ENCODE measurements around the gene MAPK1.
"Not testable (repeated sequence)": the region's sequence is repeated elsewhere in the genome, so short reads cannot be mapped to it uniquely, and the experiment has no call there.

Gene MAPK1

DNA sequence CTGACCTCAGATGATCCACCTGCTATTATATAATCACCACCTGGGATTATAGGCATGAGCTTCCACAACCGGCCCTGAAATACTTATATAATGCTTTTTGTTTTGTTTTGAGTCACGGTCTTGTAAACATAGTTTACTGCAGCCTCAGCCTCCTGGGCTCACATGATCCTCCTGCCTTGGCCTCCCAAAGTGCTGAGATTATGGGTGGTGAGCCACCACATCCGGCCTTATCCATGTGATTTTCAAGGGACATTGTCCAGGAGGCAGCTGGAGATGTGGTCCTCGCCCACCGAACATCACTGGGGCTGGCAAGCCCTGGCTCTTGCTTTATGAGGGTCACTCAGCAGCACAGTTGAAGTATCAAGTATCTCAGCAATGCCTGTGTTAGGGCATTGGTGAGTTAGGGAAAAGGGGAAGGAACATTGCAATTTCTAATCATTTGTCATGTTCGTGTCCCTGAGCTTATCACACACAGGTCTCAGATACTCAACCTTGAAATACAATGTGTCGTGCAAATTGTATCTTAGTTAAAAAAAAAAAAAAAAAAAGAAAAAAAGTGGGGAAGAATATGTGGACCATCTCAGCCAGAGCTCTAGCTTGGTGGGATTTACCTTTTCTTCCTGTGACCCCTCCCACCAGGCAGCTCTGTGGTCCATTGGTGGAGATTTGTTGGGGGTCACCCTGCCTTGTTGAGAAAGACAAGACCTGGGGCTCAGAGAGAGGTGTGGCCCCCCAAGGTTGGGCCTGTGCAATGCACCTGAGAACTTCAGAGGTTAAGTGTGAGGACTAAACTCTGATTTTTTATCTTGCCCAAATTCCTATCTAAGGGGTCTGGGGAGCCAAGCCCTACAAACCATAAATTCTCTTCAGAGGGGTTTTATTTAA lies 40.4 kb upstream of the MAPK1 start:
- H3K4me3 ChIP-seq (ENCODE audit: low read depth, low read length) = no peak overlapping the region
- DNase-seq (ENCODE audit: low read depth, low spot score) = no peak
- TF ChIP-seq, protein P1, sequence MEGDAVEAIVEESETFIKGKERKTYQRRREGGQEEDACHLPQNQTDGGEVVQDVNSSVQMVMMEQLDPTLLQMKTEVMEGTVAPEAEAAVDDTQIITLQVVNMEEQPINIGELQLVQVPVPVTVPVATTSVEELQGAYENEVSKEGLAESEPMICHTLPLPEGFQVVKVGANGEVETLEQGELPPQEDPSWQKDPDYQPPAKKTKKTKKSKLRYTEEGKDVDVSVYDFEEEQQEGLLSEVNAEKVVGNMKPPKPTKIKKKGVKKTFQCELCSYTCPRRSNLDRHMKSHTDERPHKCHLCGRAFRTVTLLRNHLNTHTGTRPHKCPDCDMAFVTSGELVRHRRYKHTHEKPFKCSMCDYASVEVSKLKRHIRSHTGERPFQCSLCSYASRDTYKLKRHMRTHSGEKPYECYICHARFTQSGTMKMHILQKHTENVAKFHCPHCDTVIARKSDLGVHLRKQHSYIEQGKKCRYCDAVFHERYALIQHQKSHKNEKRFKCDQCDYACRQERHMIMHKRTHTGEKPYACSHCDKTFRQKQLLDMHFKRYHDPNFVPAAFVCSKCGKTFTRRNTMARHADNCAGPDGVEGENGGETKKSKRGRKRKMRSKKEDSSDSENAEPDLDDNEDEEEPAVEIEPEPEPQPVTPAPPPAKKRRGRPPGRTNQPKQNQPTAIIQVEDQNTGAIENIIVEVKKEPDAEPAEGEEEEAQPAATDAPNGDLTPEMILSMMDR (IDR thresholded peaks at IDR 0.05; ENCODE audit: insufficient read depth, low read length, missing control alignments) = no peak
- ChIA-PET POLR2A (no interaction called here), CTCF (interaction anchor here (0.9 kb wide), 1 partner anchor 9 kb away, joined by 4 read pairs; no protein-coding TSS in a partner anchor)

DNA sequence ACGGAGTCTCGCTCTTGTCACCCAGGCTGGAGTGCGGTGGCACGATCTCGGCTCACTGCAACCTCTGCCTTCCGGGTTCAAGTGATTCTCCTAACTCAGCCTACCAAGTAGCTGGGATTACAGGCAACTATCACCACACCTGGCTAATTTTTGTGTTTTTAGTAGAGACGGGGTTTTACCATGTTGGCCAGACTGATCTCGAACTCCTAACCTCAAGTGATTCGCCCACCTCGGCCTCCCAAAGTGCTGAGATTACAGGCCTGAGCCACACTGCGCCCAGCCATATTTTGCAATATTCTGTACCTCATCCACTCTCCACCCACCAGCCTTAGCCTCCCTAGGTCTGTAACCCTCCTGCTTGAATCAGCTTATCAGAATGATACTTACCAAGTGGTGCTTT lies 37.8 kb upstream of the MAPK1 start:
- POLR2A ChIA-PET; H3K4me3 ChIP-seq (ENCODE audit: low read depth, low read length); DNase-seq (ENCODE audit: low read depth, low spot score); CTCF ChIA-PET: not testable (repeated sequence)

DNA sequence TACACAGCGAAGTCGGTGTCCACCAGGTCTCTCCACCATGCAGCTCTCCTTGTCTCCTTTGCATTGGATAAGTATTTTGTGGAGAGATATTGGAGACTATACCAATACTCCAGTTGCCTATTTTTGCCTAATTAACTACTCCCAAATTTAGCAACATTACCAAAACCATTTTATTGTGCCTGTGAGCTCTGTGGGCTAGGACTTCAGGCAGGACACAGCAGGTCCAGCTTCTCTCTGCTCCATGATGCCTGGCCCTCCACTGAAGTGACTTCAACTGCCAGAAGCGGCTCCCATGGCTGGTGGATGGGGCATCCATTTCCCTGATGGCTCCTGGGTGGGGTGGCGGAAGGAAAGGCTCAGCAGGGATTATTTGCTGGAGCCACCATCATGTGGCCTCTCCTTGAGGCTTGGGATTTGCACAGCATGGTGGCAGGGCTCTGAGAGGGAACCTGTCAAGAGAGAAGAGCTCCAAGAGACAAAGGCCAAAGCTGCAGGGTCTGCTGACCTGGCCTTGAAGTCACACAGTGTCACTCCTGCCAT lies 36.9 kb upstream of the MAPK1 start:
- DNase-seq (ENCODE audit: low read depth, low spot score) = no peak
- H3K4me3 ChIP-seq (ENCODE audit: low read depth, low read length) = no peak overlapping the region
- TF ChIP-seq, protein P1 (IDR thresholded peaks at IDR 0.05; ENCODE audit: insufficient read depth, low read length, missing control alignments) = no peak
- ChIA-PET POLR2A (no interaction called here), CTCF (interaction anchor here (0.8 kb wide), 1 partner anchor 49 kb away, joined by 3 read pairs; no protein-coding TSS in a partner anchor)

DNA sequence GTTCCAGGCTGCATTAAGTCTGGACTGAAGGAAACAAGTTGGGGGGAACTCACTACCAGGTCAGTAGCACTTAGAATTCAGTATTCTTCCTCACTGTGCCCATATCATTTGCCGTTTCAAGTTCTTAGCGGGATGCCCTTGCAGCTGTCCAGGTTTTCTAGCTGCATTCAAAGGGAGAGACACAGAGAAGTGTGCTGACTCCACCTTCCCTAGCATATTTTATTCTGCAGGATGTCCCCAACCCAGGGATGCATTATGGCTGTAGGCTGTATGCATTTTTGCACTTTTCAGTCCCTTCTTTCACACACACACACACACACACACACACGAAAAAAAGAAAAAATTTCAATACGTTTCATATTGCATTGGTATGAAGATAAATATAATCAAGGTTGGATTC lies 35.8 kb upstream of the MAPK1 start:
- ChIA-PET CTCF (interaction anchor here (0.8 kb wide), 1 partner anchor 50 kb away, joined by 3 read pairs; no protein-coding TSS in a partner anchor), POLR2A (no interaction called here)
- TF ChIP-seq, protein P1 (IDR thresholded peaks at IDR 0.05; ENCODE audit: insufficient read depth, low read length, missing control alignments) = no peak
- DNase-seq (ENCODE audit: low read depth, low spot score) = no peak
- no peak overlapping the region for H3K4me3 ChIP-seq (ENCODE audit: low read depth, low read length)

DNA sequence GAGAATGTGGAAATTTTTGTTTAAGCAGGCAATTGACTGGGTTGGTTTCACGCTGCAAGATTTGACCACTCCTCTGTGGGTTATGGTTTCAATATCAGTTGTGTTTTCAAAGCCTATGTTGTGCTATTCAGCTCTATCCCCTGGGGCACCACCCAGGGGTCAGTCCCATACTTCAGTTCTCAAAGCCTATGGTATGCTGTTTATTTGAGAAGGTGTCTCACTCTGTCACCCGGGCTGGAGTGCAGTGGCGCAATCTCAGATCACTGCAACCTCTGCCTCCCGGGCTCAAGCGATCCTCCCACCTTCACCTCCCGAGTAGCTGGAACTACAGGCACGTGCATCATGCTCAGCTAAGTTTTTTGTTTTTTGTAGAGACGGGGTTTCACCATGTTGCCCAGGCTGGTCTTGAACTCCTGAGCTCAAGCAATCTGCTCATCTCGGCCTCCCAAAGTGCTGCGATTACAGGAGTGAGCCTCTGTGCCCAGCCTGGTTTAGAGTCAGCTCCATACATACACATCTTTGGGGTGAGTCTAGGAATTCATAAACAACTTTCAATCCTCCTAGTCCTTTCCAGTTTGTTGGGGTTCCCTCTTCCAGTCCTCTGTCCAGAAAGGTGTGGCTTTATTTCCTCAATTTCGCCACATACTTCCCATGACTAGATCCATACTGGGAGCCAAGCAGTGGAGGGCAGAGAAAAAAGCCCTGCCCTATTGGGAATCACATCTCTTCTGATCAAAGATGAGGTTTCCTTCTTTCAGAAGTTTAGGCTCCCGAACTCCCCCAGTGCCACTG lies 35.0 kb upstream of the MAPK1 start:
- no peak overlapping the region for H3K4me3 ChIP-seq (ENCODE audit: low read depth, low read length)
- ChIA-PET POLR2A (no interaction called here), CTCF (no interaction called here)
- DNase-seq (ENCODE audit: low read depth, low spot score) = no peak
- TF ChIP-seq, protein P1 (IDR thresholded peaks at IDR 0.05; ENCODE audit: insufficient read depth, low read length, missing control alignments) = no peak

DNA sequence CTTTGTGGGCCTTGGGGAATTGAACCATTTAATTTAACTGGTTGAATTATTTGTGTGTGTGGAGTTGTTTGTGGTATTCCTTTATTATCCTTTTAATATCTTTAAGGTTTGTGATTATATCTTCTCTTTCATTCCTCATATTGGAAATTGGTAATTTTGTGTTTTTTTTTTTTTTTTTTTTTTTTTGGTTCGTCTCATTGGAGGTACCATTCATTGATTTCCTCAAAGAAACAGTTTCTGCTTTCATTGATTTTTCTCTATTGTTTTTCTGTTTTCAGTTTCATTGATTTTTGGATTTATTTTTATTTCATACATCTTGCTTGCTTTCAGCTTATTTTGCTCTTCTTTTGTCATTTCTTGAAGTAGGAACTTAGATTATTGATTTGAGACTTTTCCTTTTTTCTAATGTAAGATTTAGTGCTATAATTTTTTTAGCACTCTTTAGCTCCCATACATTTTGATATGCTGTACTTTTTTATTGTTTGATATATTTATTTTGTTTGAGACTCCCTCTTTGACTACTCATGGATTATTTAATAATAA lies 31.0 kb upstream of the MAPK1 start:
- CTCF ChIA-PET = interaction anchor here (1.4 to 2.4 kb wide), 2 partner anchors 40 to 54 kb away, joined by 3 to 9 read pairs; partner anchors contain the start of gene PPM1F
- DNase-seq (ENCODE audit: low read depth, low spot score) = no peak
- H3K4me3 ChIP-seq (ENCODE audit: low read depth, low read length) = no peak overlapping the region
- TF ChIP-seq, protein P1 (IDR thresholded peaks at IDR 0.05; ENCODE audit: insufficient read depth, low read length, missing control alignments) = no peak
- POLR2A ChIA-PET = no interaction called here

Measured in AG04449 (cell line).